WTC11 (cell line): ENCODE measurements around the gene RNF152. TPM values are rescaled to one million over a fixed set of nuclear protein-coding genes. Genes with fewer than 3 reads are reported as not detected.

Source experiments
- ATAC-seq: fragments of 200-7000 bp; cut with Tn5 transposase; 2 replicates; pipeline ENCODE4 v1.10.0; 2021; ENCODE audit warnings: mild to moderate bottlenecking, moderate library complexity
- CTCF ChIA-PET: fragments of 300-600 bp; sonication (Branson Sonifier 250); formaldehyde crosslinking; loops from one replicate; lab custom pipeline; 2021; ENCODE audit warnings: antibody characterized with exemption; lab: Charles Lee
- POLR2A ChIA-PET: fragments of 350-600 bp; sonication (Branson Sonifier 250); formaldehyde crosslinking; loops from one replicate; lab custom pipeline; 2021; ENCODE audit warnings: antibody characterized with exemption; lab: Charles Lee
- DNase-seq: peaks from one replicate; pipeline ENCODE4 v3.0.0; 2021; ENCODE audit warnings: low spot score
- H3K27ac Mint-ChIP-seq: 2 replicates; pipeline ENCODE4 v1.8.0; 2021; ENCODE audit warnings: mixed read lengths
- H3K27me3 Mint-ChIP-seq: 2 replicates; pipeline ENCODE4 v1.8.0; 2021; ENCODE audit warnings: low read depth, mild to moderate bottlenecking, moderate library complexity, mixed read lengths
- H3K36me3 Mint-ChIP-seq: 2 replicates; pipeline ENCODE4 v1.8.0; 2021; ENCODE audit warnings: mixed read lengths
- H3K4me1 Mint-ChIP-seq: 2 replicates; pipeline ENCODE4 v1.8.0; 2022; ENCODE audit warnings: mixed read lengths
- H3K4me3 Mint-ChIP-seq: 2 replicates; pipeline ENCODE4 v1.8.0; 2021; ENCODE audit warnings: mild to moderate bottlenecking, moderate library complexity, mixed read lengths
- H3K9me3 Mint-ChIP-seq: 2 replicates; pipeline ENCODE4 v1.8.0; 2021; ENCODE audit warnings: mixed read lengths
- CREB1 ChIP-seq: sonication (generic); formaldehyde crosslinking; IDR thresholded peaks from 2 replicates; pipeline ENCODE4 v1.8.0; 2023; ENCODE audit warnings: mild to moderate bottlenecking, missing genetic modification reagents
- CREM ChIP-seq: sonication (generic); formaldehyde crosslinking; IDR thresholded peaks from 2 replicates; pipeline ENCODE4 v1.8.1; 2022; ENCODE audit warnings: mild to moderate bottlenecking, missing genetic modification reagents, moderate library complexity
- ESRRA ChIP-seq: sonication (generic); formaldehyde crosslinking; IDR thresholded peaks from 2 replicates; pipeline ENCODE4 v1.8.1; 2022; ENCODE audit warnings: mild to moderate bottlenecking, missing genetic modification reagents, borderline replicate concordance
- GRHL2 ChIP-seq: fragments of 250-450 bp; sonication (Bioruptor Pico); IDR thresholded peaks from 2 replicates; pipeline ENCODE4 v1.8.0; 2022; ENCODE audit warnings: mild to moderate bottlenecking, moderate library complexity; ENCODE audit not compliant: insufficient replicate concordance, severe bottlenecking
- HMGA2 ChIP-seq: fragments of 250-450 bp; sonication (Bioruptor Pico); IDR thresholded peaks from 2 replicates; pipeline ENCODE4 v1.4.0; 2021; ENCODE audit warnings: mild to moderate bottlenecking, moderate library complexity
- IRF2 ChIP-seq: sonication (generic); formaldehyde crosslinking; IDR thresholded peaks from 2 replicates; pipeline ENCODE4 v1.8.0; 2022; ENCODE audit warnings: low read depth, missing genetic modification reagents, borderline replicate concordance
- JUN ChIP-seq: sonication (generic); formaldehyde crosslinking; IDR thresholded peaks from 2 replicates; pipeline ENCODE4 v1.8.0; 2023; ENCODE audit warnings: mild to moderate bottlenecking, missing genetic modification reagents
- NFATC4 ChIP-seq: fragments of 250-450 bp; sonication (Bioruptor Pico); IDR thresholded peaks from 2 replicates; pipeline ENCODE4 v1.9.0; 2021; ENCODE audit warnings: mild to moderate bottlenecking
- NR3C1 ChIP-seq: sonication (generic); formaldehyde crosslinking; conservative IDR thresholded peaks from 2 replicates; pipeline ENCODE4 v1.8.1; 2023; ENCODE audit warnings: low read depth, mild to moderate bottlenecking, missing genetic modification reagents
- RORB ChIP-seq: fragments of 250-450 bp; sonication (Bioruptor Pico); IDR thresholded peaks from 2 replicates; pipeline ENCODE4 v1.9.0; 2021; ENCODE audit warnings: mild to moderate bottlenecking
- ZNF263 ChIP-seq: sonication (generic); formaldehyde crosslinking; IDR thresholded peaks from 2 replicates; pipeline ENCODE4 v1.8.1; 2022; ENCODE audit warnings: low read depth, mild to moderate bottlenecking, moderate library complexity, missing genetic modification reagents
- ZNF416 ChIP-seq: fragments of 250-450 bp; sonication (Bioruptor Pico); IDR thresholded peaks from 2 replicates; pipeline ENCODE4 v1.9.0; 2021; ENCODE audit warnings: mild to moderate bottlenecking, inconsistent platforms
- total RNA-seq: library from RNA; stranded (reverse); gene quantifications from 3 replicates; pipeline ENCODE4 v1.2.3, GENCODE V29; 2021
- TF ChIP-seq, protein P1 (sequence below): sonication (generic); formaldehyde crosslinking; IDR thresholded peaks from 2 replicates; pipeline ENCODE4 v1.8.0; 2022; ENCODE audit warnings: mild to moderate bottlenecking, missing genetic modification reagents
- TF ChIP-seq, protein P2 (sequence below): sonication (generic); formaldehyde crosslinking; IDR thresholded peaks from 2 replicates; pipeline ENCODE4 v1.8.0; 2023; ENCODE audit warnings: missing genetic modification reagents, mild to moderate bottlenecking, borderline replicate concordance
- TF ChIP-seq, protein P3 (sequence below): sonication (generic); formaldehyde crosslinking; IDR thresholded peaks from 2 replicates; pipeline ENCODE4 v1.8.1; 2022; ENCODE audit warnings: mild to moderate bottlenecking, missing genetic modification reagents, moderate library complexity, borderline replicate concordance
- TF ChIP-seq, protein P4 (sequence below): sonication (generic); formaldehyde crosslinking; IDR thresholded peaks from 2 replicates; pipeline ENCODE4 v1.8.0; 2022; ENCODE audit warnings: missing genetic modification reagents
- TF ChIP-seq, protein P5 (sequence below): sonication (generic); formaldehyde crosslinking; IDR thresholded peaks from 2 replicates; pipeline ENCODE4 v1.8.1; 2023; ENCODE audit warnings: mild to moderate bottlenecking, missing genetic modification reagents
- TF ChIP-seq, protein P6 (sequence below): sonication (generic); formaldehyde crosslinking; conservative IDR thresholded peaks from 2 replicates; pipeline ENCODE4 v1.8.1; 2022; ENCODE audit warnings: mild to moderate bottlenecking, missing genetic modification reagents
- TF ChIP-seq, protein P7 (sequence below): sonication (generic); formaldehyde crosslinking; IDR thresholded peaks from 2 replicates; pipeline ENCODE4 v1.8.1; 2022; ENCODE audit warnings: low read depth, missing genetic modification reagents, borderline replicate concordance

Gene RNF152
- total RNA-seq, 1 experiment from 2014 or later: 3.7 TPM

DNA sequence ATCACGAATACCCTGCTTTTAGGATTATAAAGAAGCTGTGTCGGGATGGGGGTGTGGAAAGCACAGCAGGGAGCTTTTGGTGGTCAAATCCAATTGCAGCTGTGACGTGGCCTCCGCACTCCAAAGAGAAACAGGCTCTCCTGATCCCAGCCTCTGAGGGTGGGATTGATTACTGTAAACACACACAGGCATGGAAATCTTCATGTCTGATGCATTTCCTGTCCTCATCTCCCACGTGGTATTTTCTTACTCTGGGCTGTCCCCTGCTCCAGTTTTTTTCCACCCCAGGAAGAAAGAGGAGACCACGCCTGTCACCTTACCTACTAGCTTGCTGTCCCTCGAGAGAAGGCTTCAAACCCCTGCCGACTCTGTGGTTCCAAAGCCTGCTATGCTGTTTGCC is 22.7 kb downstream of the RNF152 start (continued):
- TF ChIP-seq, protein P1, sequence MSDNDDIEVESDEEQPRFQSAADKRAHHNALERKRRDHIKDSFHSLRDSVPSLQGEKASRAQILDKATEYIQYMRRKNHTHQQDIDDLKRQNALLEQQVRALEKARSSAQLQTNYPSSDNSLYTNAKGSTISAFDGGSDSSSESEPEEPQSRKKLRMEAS (CRISPR knock-in tag): no peak
- no peak for TF ChIP-seq NR3C1
- TF ChIP-seq CREM (CRISPR knock-in tag): no peak
- TF ChIP-seq, protein P2, sequence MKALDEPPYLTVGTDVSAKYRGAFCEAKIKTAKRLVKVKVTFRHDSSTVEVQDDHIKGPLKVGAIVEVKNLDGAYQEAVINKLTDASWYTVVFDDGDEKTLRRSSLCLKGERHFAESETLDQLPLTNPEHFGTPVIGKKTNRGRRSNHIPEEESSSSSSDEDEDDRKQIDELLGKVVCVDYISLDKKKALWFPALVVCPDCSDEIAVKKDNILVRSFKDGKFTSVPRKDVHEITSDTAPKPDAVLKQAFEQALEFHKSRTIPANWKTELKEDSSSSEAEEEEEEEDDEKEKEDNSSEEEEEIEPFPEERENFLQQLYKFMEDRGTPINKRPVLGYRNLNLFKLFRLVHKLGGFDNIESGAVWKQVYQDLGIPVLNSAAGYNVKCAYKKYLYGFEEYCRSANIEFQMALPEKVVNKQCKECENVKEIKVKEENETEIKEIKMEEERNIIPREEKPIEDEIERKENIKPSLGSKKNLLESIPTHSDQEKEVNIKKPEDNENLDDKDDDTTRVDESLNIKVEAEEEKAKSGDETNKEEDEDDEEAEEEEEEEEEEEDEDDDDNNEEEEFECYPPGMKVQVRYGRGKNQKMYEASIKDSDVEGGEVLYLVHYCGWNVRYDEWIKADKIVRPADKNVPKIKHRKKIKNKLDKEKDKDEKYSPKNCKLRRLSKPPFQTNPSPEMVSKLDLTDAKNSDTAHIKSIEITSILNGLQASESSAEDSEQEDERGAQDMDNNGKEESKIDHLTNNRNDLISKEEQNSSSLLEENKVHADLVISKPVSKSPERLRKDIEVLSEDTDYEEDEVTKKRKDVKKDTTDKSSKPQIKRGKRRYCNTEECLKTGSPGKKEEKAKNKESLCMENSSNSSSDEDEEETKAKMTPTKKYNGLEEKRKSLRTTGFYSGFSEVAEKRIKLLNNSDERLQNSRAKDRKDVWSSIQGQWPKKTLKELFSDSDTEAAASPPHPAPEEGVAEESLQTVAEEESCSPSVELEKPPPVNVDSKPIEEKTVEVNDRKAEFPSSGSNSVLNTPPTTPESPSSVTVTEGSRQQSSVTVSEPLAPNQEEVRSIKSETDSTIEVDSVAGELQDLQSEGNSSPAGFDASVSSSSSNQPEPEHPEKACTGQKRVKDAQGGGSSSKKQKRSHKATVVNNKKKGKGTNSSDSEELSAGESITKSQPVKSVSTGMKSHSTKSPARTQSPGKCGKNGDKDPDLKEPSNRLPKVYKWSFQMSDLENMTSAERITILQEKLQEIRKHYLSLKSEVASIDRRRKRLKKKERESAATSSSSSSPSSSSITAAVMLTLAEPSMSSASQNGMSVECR (CRISPR knock-in tag): no peak
- TF ChIP-seq RORB: no peak
- TF ChIP-seq NFATC4: no peak
- no peak for TF ChIP-seq ZNF263
- no peak for TF ChIP-seq HMGA2

DNA sequence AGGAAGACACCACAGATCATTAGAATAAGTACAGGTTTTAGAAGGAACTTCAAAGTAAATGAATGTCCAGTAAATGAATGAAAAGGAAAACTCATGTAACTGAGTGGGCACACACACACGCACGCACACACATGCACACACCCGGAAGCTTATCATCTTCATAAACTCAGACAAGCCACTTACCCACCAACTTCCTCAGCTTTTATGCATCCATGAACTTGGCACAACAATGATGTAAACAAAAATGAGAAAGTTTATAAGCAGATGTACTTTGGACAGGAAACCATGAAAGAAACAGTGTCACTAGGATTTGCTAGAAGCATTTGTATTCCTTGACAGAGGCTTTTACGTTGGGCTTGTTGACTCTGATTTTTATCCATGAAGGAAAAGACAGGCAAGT is 23.2 kb downstream of the RNF152 start:
- TF ChIP-seq GRHL2: no peak
- TF ChIP-seq, protein P3, sequence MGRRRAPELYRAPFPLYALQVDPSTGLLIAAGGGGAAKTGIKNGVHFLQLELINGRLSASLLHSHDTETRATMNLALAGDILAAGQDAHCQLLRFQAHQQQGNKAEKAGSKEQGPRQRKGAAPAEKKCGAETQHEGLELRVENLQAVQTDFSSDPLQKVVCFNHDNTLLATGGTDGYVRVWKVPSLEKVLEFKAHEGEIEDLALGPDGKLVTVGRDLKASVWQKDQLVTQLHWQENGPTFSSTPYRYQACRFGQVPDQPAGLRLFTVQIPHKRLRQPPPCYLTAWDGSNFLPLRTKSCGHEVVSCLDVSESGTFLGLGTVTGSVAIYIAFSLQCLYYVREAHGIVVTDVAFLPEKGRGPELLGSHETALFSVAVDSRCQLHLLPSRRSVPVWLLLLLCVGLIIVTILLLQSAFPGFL: no peak
- no peak for TF ChIP-seq ZNF416 (CRISPR knock-in tag)
- TF ChIP-seq, protein P4, sequence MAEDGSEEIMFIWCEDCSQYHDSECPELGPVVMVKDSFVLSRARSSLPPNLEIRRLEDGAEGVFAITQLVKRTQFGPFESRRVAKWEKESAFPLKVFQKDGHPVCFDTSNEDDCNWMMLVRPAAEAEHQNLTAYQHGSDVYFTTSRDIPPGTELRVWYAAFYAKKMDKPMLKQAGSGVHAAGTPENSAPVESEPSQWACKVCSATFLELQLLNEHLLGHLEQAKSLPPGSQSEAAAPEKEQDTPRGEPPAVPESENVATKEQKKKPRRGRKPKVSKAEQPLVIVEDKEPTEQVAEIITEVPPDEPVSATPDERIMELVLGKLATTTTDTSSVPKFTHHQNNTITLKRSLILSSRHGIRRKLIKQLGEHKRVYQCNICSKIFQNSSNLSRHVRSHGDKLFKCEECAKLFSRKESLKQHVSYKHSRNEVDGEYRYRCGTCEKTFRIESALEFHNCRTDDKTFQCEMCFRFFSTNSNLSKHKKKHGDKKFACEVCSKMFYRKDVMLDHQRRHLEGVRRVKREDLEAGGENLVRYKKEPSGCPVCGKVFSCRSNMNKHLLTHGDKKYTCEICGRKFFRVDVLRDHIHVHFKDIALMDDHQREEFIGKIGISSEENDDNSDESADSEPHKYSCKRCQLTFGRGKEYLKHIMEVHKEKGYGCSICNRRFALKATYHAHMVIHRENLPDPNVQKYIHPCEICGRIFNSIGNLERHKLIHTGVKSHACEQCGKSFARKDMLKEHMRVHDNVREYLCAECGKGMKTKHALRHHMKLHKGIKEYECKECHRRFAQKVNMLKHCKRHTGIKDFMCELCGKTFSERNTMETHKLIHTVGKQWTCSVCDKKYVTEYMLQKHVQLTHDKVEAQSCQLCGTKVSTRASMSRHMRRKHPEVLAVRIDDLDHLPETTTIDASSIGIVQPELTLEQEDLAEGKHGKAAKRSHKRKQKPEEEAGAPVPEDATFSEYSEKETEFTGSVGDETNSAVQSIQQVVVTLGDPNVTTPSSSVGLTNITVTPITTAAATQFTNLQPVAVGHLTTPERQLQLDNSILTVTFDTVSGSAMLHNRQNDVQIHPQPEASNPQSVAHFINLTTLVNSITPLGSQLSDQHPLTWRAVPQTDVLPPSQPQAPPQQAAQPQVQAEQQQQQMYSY (CRISPR knock-in tag): no peak
- no peak for TF ChIP-seq CREB1 (CRISPR knock-in tag)
- TF ChIP-seq, protein P5, sequence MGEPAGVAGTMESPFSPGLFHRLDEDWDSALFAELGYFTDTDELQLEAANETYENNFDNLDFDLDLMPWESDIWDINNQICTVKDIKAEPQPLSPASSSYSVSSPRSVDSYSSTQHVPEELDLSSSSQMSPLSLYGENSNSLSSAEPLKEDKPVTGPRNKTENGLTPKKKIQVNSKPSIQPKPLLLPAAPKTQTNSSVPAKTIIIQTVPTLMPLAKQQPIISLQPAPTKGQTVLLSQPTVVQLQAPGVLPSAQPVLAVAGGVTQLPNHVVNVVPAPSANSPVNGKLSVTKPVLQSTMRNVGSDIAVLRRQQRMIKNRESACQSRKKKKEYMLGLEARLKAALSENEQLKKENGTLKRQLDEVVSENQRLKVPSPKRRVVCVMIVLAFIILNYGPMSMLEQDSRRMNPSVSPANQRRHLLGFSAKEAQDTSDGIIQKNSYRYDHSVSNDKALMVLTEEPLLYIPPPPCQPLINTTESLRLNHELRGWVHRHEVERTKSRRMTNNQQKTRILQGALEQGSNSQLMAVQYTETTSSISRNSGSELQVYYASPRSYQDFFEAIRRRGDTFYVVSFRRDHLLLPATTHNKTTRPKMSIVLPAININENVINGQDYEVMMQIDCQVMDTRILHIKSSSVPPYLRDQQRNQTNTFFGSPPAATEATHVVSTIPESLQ: no peak
- TF ChIP-seq, protein P6, sequence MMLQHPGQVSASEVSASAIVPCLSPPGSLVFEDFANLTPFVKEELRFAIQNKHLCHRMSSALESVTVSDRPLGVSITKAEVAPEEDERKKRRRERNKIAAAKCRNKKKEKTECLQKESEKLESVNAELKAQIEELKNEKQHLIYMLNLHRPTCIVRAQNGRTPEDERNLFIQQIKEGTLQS: no peak
- no peak for TF ChIP-seq IRF2 (CRISPR knock-in tag)
- no peak for TF ChIP-seq JUN (CRISPR knock-in tag)
- TF ChIP-seq, protein P7, sequence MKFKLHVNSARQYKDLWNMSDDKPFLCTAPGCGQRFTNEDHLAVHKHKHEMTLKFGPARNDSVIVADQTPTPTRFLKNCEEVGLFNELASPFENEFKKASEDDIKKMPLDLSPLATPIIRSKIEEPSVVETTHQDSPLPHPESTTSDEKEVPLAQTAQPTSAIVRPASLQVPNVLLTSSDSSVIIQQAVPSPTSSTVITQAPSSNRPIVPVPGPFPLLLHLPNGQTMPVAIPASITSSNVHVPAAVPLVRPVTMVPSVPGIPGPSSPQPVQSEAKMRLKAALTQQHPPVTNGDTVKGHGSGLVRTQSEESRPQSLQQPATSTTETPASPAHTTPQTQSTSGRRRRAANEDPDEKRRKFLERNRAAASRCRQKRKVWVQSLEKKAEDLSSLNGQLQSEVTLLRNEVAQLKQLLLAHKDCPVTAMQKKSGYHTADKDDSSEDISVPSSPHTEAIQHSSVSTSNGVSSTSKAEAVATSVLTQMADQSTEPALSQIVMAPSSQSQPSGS (CRISPR knock-in tag): no peak
- no peak for TF ChIP-seq ESRRA (CRISPR knock-in tag)
- TF ChIP-seq, all 79 proteins: peak for 0
- H3K4me3 Mint-ChIP-seq: no peak overlapping the region
- H3K4me1 Mint-ChIP-seq: peaks cover 21% of the 10 kb centered on the region
- ChIA-PET CTCF (no interaction called here), POLR2A (no interaction called here)
- ATAC-seq (no peak), DNase-seq (no peak)
- H3K27ac Mint-ChIP-seq: no peak overlapping the region
- H3K9me3 Mint-ChIP-seq: no peaks in the 10 kb centered on the region
- no peaks in the 10 kb centered on the region for H3K27me3 Mint-ChIP-seq
- H3K36me3 Mint-ChIP-seq: no peaks in the 10 kb centered on the region
